Lower lobe of right lung (tissue), 2 donors: ENCODE results near the gene TRMO. TPM values are rescaled to one million over a fixed set of nuclear protein-coding genes. Genes with fewer than 3 reads are reported as not detected.

Experiments used
- ATAC-seq, 2 donors: fragments of 200-7000 bp; cut with Tn5 transposase; one replicate each; pipeline ENCODE4 v1.9.1; 2020 to 2022; ENCODE audit warnings: mild to moderate bottlenecking in 2 of 2, moderate library complexity in 2 of 2
- DNase-seq: peaks from one replicate; pipeline ENCODE4 v3.0.0-alpha.2; 2020
- H3K27ac ChIP-seq: fragments of 200-600 bp; one replicate; pipeline ENCODE4 v1.8.0; 2022
- H3K27me3 ChIP-seq: fragments of 200-600 bp; one replicate; pipeline ENCODE4 v1.8.0; 2022; ENCODE audit warnings: low read depth
- H3K36me3 ChIP-seq: fragments of 200-600 bp; one replicate; pipeline ENCODE4 v1.8.0; 2022; ENCODE audit warnings: mild to moderate bottlenecking
- H3K4me1 ChIP-seq: fragments of 200-600 bp; one replicate; pipeline ENCODE4 v1.8.0; 2022
- H3K4me3 ChIP-seq: fragments of 200-600 bp; one replicate; pipeline ENCODE4 v1.8.0; 2022; ENCODE audit warnings: mild to moderate bottlenecking
- H3K9me3 ChIP-seq: fragments of 200-600 bp; one replicate; pipeline ENCODE4 v1.8.0; 2022
- intact Hi-C: fragments of 100-400 bp; cut with DNase I; formaldehyde crosslinking; loops from one replicate; pipeline ENCODE4 v1.11.0; 2022
- long read RNA-seq: library from polyadenylated mRNA; unstranded; transcript quantifications from one replicate; pipeline ENCODE4 v2.0.0, GENCODE V29; 2021
- total RNA-seq: library from RNA; stranded (reverse); fragmentation: NEBNext Ultra II Directional; extraction: Animal tissue kit (Norgen Biotek cat#: 25700); gene quantifications from one replicate; pipeline ENCODE4 v1.2.1, GENCODE V29; 2021
- TF ChIP-seq, protein P1 (sequence below): fragments of 200-600 bp; IDR thresholded peaks from one replicate; pipeline ENCODE4 v1.8.0; 2022; ENCODE audit warnings: antibody characterized with exemption, mild to moderate bottlenecking
- donor health status: DM: no; HTN: yes; CAD: no; lungs with severe emphysema.

TRMO gene, protein sequence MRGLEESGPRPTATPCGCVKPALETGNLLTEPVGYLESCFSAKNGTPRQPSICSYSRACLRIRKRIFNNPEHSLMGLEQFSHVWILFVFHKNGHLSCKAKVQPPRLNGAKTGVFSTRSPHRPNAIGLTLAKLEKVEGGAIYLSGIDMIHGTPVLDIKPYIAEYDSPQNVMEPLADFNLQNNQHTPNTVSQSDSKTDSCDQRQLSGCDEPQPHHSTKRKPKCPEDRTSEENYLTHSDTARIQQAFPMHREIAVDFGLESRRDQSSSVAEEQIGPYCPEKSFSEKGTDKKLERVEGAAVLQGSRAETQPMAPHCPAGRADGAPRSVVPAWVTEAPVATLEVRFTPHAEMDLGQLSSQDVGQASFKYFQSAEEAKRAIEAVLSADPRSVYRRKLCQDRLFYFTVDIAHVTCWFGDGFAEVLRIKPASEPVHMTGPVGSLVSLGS
- total RNA-seq: 18.8 TPM
- long read RNA-seq, transcript TRMO-203 (5 exons, 1,647 nt): major isoform, 8 of 19 reads
- long read RNA-seq, partial matches to known transcripts: 1 of 19 reads
- long read RNA-seq, other reads (novel, unspliced or antisense): 10 of 19 reads

GRCh38 chr9:97921959-97922724, at the start of gene TRMO:
Gene TRMO, minus strand, starts transcription at chr9:97922500. Its CDS starts 7 bp downstream, at chr9:97922493.
- Histone ChIP-seq H3K27me3 (no peaks in the 10 kb centered on the region), H3K36me3 (no peaks in the 10 kb centered on the region), H3K9me3 (no peaks in the 10 kb centered on the region), H3K4me1 (peaks cover 28% of the 10 kb centered on the region), H3K4me3 (peak within 1 kb of the TSS; percentile 60), H3K27ac (peak within 1 kb of the TSS; percentile 99)
- DNase-seq: peak; percentile 99
- peak; percentile 96 to 97 for ATAC-seq
- TF ChIP-seq, protein P1, sequence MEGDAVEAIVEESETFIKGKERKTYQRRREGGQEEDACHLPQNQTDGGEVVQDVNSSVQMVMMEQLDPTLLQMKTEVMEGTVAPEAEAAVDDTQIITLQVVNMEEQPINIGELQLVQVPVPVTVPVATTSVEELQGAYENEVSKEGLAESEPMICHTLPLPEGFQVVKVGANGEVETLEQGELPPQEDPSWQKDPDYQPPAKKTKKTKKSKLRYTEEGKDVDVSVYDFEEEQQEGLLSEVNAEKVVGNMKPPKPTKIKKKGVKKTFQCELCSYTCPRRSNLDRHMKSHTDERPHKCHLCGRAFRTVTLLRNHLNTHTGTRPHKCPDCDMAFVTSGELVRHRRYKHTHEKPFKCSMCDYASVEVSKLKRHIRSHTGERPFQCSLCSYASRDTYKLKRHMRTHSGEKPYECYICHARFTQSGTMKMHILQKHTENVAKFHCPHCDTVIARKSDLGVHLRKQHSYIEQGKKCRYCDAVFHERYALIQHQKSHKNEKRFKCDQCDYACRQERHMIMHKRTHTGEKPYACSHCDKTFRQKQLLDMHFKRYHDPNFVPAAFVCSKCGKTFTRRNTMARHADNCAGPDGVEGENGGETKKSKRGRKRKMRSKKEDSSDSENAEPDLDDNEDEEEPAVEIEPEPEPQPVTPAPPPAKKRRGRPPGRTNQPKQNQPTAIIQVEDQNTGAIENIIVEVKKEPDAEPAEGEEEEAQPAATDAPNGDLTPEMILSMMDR: peak; percentile 61
- intact Hi-C loops: loop anchor here (10.0 kb wide), 1 partner anchor 113 kb away; no protein-coding TSS in a partner anchor

DNA sequence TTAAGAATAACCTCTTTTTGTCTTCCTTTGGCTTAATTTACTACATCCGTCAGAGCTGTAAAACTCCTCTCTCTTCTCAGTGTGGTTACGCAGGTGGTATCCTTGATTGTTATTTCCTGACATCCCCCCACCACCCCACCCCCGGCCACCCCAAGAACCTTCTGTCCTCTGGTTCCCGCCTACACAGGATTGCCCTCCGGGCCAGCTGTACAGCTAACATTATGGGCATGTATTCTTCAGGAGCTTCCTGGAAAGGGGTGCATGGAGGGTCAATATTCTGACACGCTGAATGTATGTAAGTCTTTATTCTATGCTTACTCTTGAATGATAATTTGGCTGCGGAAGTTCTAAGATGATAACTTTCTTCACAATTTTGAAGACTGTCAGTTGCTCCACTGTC, 47.9 kb upstream of the TRMO start:
- no peaks in the 10 kb centered on the region for H3K4me1 ChIP-seq
- no peak overlapping the region for H3K27ac ChIP-seq
- ATAC-seq (no peak), DNase-seq (no peak)
- H3K4me3 ChIP-seq: no peak overlapping the region
- TF ChIP-seq, protein P1: no peak
- no peaks in the 10 kb centered on the region for H3K9me3 ChIP-seq
- no peaks in the 10 kb centered on the region for H3K36me3 ChIP-seq
- H3K27me3 ChIP-seq: no peaks in the 10 kb centered on the region
- intact Hi-C loops: no loop called here

- Histone ChIP-seq H3K4me1 (no peaks in the 10 kb centered on the region), H3K27me3 (no peaks in the 10 kb centered on the region), H3K36me3 (no peaks in the 10 kb centered on the region), H3K4me3 (no peak overlapping the region), H3K9me3 (no peaks in the 10 kb centered on the region), H3K27ac (no peak overlapping the region)
- intact Hi-C loops: no loop called here
- TF ChIP-seq, protein P1: no peak
- ATAC-seq: no peak
- no peak for DNase-seq
Measured at GRCh38 chr9:97969014-97969413, 46.7 kb upstream of the TRMO start.

- no peaks in the 10 kb centered on the region for H3K36me3 ChIP-seq
- DNase-seq: no peak
- H3K4me3 ChIP-seq: no peak overlapping the region
- H3K27me3 ChIP-seq: no peaks in the 10 kb centered on the region
- no peak for ATAC-seq
- no peaks in the 10 kb centered on the region for H3K9me3 ChIP-seq
- no peaks in the 10 kb centered on the region for H3K4me1 ChIP-seq
- TF ChIP-seq, protein P1: no peak
- intact Hi-C loops: no loop called here
- no peak overlapping the region for H3K27ac ChIP-seq
Measured at GRCh38 chr9:97966493-97966892, 44.2 kb upstream of the TRMO start.

GRCh38 chr9:97964901-97965300, 42.6 kb upstream of the TRMO start:
- intact Hi-C loops: no loop called here
- DNase-seq (no peak), ATAC-seq (no peak)
- Histone ChIP-seq H3K36me3 (no peaks in the 10 kb centered on the region), H3K27ac (no peak overlapping the region), H3K4me3 (no peak overlapping the region), H3K4me1 (no peaks in the 10 kb centered on the region), H3K27me3 (no peaks in the 10 kb centered on the region), H3K9me3 (no peaks in the 10 kb centered on the region)
- TF ChIP-seq, protein P1: no peak
